HFFc6 (cell line): ENCODE results near the gene CNPY1. TPM values are rescaled to one million over a fixed set of nuclear protein-coding genes. Genes with fewer than 3 reads are reported as not detected.

Experiments used
- DNase-seq: peaks from one replicate; pipeline ENCODE4 v3.0.0-alpha.2; 2018
- H3K27ac Mint-ChIP-seq: 2 replicates; pipeline ENCODE4 v1.8.0; 2020; ENCODE audit warnings: mild to moderate bottlenecking, mixed read lengths
- H3K27me3 Mint-ChIP-seq: 2 replicates; pipeline ENCODE4 v1.8.0; 2021; ENCODE audit warnings: mild to moderate bottlenecking, moderate library complexity, mixed read lengths; ENCODE audit not compliant: insufficient read depth
- H3K36me3 Mint-ChIP-seq: 2 replicates; pipeline ENCODE4 v1.8.0; 2021; ENCODE audit warnings: low read depth, mixed read lengths
- H3K4me1 Mint-ChIP-seq: 2 replicates; pipeline ENCODE4 v1.8.0; 2020; ENCODE audit warnings: low read depth, mixed read lengths
- H3K4me3 Mint-ChIP-seq: 2 replicates; pipeline ENCODE4 v1.8.0; 2020; ENCODE audit warnings: mild to moderate bottlenecking, moderate library complexity, mixed read lengths
- H3K9me3 Mint-ChIP-seq: 2 replicates; pipeline ENCODE4 v1.8.0; 2020; ENCODE audit warnings: mild to moderate bottlenecking, mixed read lengths
- total RNA-seq, 6 experiments: library from RNA; stranded (reverse); fragmentation: NEBNext Ultra II Directional; extraction: Animal tissue kit (Norgen Biotek cat#: 25700); gene quantifications; 2 replicates in 1 of 6; 3 replicates in 5 of 6; pipeline ENCODE4 v1.2.3, GENCODE V29; 2021
- TF ChIP-seq, protein P1 (sequence below): fragments of 200-600 bp; sonication (generic); IDR thresholded peaks from 2 replicates; pipeline ENCODE4 v1.5.0; 2021; ENCODE audit warnings: antibody characterized with exemption, mild to moderate bottlenecking

The CNPY1 gene
- total RNA-seq, 6 experiments from 2014 or later: not detected

DNA sequence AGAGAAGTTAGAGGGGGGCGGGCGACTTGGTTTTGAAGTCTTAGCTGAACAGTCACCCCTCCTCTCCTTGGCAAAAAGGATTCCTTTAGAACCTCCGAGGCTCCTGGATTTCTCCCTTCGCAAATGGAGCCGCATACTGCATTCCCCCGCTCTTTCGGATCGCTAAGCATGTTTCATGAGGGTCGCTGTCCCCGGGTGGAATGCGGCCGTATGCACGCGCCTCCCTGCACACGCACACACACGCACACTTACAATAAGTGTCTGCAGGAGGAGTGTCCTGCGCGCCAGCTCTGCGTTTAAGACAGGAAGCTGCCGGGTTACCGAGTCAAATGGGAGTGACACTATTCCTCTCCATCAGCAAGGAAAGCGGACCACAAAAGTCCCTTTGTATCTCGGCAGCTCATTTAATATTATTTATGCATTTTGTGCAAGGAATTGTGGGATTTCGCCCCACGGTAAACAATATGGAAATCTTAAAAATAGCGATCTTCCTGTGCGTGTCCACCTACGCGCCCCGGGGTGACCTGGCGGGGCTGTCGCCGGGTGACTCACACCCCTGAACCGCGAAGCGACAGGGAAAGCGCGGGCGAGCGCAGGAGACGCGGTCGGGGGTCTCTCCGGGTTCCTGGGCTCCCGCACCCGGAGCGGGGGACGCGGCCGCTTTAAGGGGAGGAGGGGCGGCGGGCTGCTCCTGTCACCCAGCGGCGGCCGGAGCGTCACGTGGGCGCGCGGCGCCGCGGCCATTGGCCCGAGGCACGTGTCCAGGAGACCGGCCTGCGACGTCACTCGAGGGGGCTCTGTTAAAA, 89.4 kb downstream of the CNPY1 start:
- Mint-ChIP-seq H3K9me3 (no peaks in the 10 kb centered on the region), H3K4me1 (no peaks in the 10 kb centered on the region), H3K27me3 (peaks cover 68% of the 10 kb centered on the region), H3K36me3 (no peaks in the 10 kb centered on the region), H3K27ac (no peak overlapping the region), H3K4me3 (no peak overlapping the region)
- DNase-seq: no peak
- TF ChIP-seq, protein P1, sequence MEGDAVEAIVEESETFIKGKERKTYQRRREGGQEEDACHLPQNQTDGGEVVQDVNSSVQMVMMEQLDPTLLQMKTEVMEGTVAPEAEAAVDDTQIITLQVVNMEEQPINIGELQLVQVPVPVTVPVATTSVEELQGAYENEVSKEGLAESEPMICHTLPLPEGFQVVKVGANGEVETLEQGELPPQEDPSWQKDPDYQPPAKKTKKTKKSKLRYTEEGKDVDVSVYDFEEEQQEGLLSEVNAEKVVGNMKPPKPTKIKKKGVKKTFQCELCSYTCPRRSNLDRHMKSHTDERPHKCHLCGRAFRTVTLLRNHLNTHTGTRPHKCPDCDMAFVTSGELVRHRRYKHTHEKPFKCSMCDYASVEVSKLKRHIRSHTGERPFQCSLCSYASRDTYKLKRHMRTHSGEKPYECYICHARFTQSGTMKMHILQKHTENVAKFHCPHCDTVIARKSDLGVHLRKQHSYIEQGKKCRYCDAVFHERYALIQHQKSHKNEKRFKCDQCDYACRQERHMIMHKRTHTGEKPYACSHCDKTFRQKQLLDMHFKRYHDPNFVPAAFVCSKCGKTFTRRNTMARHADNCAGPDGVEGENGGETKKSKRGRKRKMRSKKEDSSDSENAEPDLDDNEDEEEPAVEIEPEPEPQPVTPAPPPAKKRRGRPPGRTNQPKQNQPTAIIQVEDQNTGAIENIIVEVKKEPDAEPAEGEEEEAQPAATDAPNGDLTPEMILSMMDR: no peak

DNA sequence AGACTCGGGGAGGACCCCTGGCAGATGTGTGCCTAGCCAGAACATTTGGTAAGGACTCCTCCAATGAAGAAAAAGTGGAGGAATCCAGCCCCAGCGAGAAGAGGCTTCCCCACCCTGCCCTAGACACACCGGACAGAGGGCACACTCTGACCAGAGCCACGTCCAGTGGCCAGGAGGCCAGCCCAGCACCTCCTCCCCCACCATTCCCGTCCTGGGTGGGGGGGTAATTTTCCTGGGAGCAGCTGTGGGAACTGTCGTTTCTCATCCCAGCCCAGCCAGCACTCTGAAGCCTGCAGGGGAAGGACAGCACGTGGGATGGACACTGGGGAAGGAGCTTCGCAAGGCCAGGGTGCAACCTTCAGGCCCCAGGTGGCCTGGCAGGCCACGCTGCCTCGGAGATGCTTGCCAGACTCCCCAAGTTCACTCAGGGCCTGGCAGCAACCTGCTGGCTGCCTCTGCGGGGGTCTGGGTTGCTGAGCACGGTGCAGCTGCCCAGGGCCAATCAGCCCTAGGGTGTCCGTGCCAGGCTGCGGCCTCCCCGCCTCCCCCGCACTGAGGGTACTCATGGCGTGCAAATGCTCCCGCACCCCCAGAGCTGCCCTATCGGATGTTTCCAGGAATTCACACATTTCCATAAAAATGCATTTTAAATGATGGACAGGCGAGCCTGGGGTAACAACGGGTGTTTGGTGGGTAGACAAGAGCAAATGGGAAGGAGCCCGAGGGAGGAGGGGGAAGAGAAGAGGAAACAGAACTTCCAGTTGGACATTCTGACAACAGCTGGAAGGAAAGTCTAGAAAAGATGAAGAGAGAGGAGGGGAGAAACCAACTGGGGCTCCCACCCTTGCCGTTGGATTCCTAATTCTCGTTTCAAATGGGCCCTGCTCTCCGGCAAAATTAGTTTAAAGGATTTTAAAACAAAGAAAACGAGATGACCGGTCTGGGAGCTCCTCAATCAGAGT, 90.3 kb downstream of the CNPY1 start:
- TF ChIP-seq, protein P1: no peak
- H3K4me3 Mint-ChIP-seq: no peak overlapping the region
- no peaks in the 10 kb centered on the region for H3K9me3 Mint-ChIP-seq
- H3K36me3 Mint-ChIP-seq: no peaks in the 10 kb centered on the region
- no peak for DNase-seq
- H3K4me1 Mint-ChIP-seq: no peaks in the 10 kb centered on the region
- H3K27ac Mint-ChIP-seq: no peak overlapping the region
- H3K27me3 Mint-ChIP-seq: peaks cover 68% of the 10 kb centered on the region

DNA sequence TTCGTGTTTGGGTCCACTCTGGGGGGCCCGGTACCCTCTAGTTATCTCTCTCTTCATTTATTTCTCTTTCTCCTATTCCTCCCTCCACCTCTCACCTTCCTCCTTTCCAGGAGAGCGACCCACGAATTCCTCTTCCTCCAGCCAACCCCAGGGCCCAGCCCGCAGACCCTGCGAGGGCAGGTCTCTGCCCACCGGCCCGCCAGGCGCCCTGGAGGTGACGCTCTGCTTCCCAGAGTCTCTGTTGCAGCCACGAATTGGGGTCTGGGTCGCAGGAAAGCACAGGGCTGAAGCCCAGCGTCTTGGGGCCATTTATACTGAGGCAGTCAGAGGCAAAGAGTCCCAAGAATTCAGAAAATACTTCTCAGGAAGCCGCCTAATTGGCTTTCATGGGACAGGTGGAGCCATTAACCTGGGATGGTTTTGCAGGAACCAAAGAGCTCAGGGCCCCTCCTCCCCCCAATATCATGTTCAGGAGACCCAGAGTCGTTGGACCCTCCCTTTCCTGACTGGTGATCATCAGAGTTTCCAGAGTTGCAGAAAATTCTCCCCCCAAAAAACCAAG, 91.1 kb downstream of the CNPY1 start:
- Mint-ChIP-seq H3K9me3 (no peaks in the 10 kb centered on the region), H3K27me3 (peaks cover 67% of the 10 kb centered on the region), H3K36me3 (no peaks in the 10 kb centered on the region), H3K27ac (no peak overlapping the region), H3K4me3 (no peak overlapping the region), H3K4me1 (no peaks in the 10 kb centered on the region)
- TF ChIP-seq, protein P1: no peak
- DNase-seq: no peak

GRCh38 chr7:155454183-155455112, 91.9 kb downstream of the CNPY1 start:
- Mint-ChIP-seq H3K27ac (no peak overlapping the region), H3K9me3 (no peaks in the 10 kb centered on the region), H3K4me3 (no peak overlapping the region), H3K27me3 (peaks cover 64% of the 10 kb centered on the region), H3K4me1 (no peaks in the 10 kb centered on the region), H3K36me3 (no peaks in the 10 kb centered on the region)
- DNase-seq: no peak
- TF ChIP-seq, protein P1: no peak
